D341Med (cell line): Measurements from ENCODE around the gene ADCY3.

Experiments
- DNase-seq: peaks from one replicate; pipeline ENCODE4 v3.0.0; 2012; ENCODE audit warnings: low spot score

Gene ADCY3

GRCh38 chr2:24903161-24904103 lies 16.6 kb downstream of the ADCY3 start:
- no peak for DNase-seq

- DNase-seq, result no peak
These were observed 20.6 kb downstream of the ADCY3 start for GRCh38 chr2:24899361-24899910.

GRCh38 chr2:24898122-24899109 lies 21.6 kb downstream of the ADCY3 start:
- DNase-seq, result no peak

GRCh38 chr2:24894750-24895149 lies 25.3 kb downstream of the ADCY3 start:
- DNase-seq, result no peak

GRCh38 chr2:24893934-24894333 lies 26.1 kb downstream of the ADCY3 start:
- DNase-seq, result no peak

- no peak for DNase-seq
These were observed 27.1 kb downstream of the ADCY3 start for GRCh38 chr2:24892928-24893327.

- no peak for DNase-seq
These were observed 28.8 kb downstream of the ADCY3 start for GRCh38 chr2:24891201-24891600.

- no peak for DNase-seq
These were observed 30.8 kb downstream of the ADCY3 start for GRCh38 chr2:24889221-24889620.

- no peak for DNase-seq
These were observed 31.9 kb downstream of the ADCY3 start for GRCh38 chr2:24888177-24888576.

- DNase-seq, result no peak
These were observed 32.6 kb downstream of the ADCY3 start for GRCh38 chr2:24887307-24887874.

- DNase-seq, result no peak
These were observed 33.2 kb downstream of the ADCY3 start for GRCh38 chr2:24886691-24887304.

- no peak for DNase-seq
These were observed 33.9 kb downstream of the ADCY3 start for GRCh38 chr2:24886126-24886501.

GRCh38 chr2:24885221-24886125 lies 34.6 kb downstream of the ADCY3 start:
- DNase-seq, result no peak

GRCh38 chr2:24883946-24884345 lies 36.1 kb downstream of the ADCY3 start:
- no peak for DNase-seq

- no peak for DNase-seq
These were observed 38.4 kb downstream of the ADCY3 start for GRCh38 chr2:24881623-24882022.

GRCh38 chr2:24881158-24881557 lies 38.9 kb downstream of the ADCY3 start:
- DNase-seq, result no peak

GRCh38 chr2:24878341-24878740 lies 41.7 kb downstream of the ADCY3 start:
- DNase-seq, result no peak

- DNase-seq, result no peak
These were observed 42.4 kb downstream of the ADCY3 start for GRCh38 chr2:24877646-24878045.

GRCh38 chr2:24877067-24877466 lies 43.0 kb downstream of the ADCY3 start:
- DNase-seq, result no peak

GRCh38 chr2:24875901-24876300 lies 44.1 kb downstream of the ADCY3 start:
- no peak for DNase-seq

GRCh38 chr2:24875272-24875671 lies 44.8 kb downstream of the ADCY3 start:
- no peak for DNase-seq
